H1 (cell line): ENCODE measurements around the gene SYNDIG1. TPM values are rescaled to one million over a fixed set of nuclear protein-coding genes. Genes with fewer than 3 reads are reported as not detected.
A peak's percentile ranks its signal among the peaks of the same experiment; 100 is the strongest.

Experiments
- CTCF ChIA-PET: fragments of 300-600 bp; sonication (Branson Sonifier 250); formaldehyde crosslinking; loops from one replicate; lab custom pipeline; 2021; ENCODE audit not compliant: partially characterized antibody; lab: Charles Lee
- POLR2A ChIA-PET: fragments of 300-600 bp; sonication (Branson Sonifier 250); formaldehyde crosslinking; loops from one replicate; lab custom pipeline; 2021; ENCODE audit warnings: inconsistent platforms; ENCODE audit not compliant: partially characterized antibody; lab: Charles Lee
- DNase-seq, 2 experiments: peaks; one replicate each; pipeline versions ENCODE4 v3.0.0 to v3.0.0-alpha.2; 2010 to 2022; ENCODE audit warnings: low spot score in 2 of 2, low read depth in 1 of 2, mixed read lengths in 1 of 2
- FAIRE-seq: peaks from 2 replicates; lab custom pipeline; 2011; peaks lifted over from hg19 to GRCh38; lab: Jason Lieb, UNC
- H2AFZ ChIP-seq: 2 replicates; pipeline ENCODE4 v1.8.1; 2012; ENCODE audit warnings: low read length, inconsistent platforms
- H2AK5ac ChIP-seq: 2 replicates; pipeline ENCODE4 v1.6.1; 2013; ENCODE audit warnings: low read depth, low read length
- H2BK120ac ChIP-seq: replicated peaks from 2 replicates; pipeline ENCODE3; 2013; ENCODE audit warnings: low read depth, low read length, inconsistent platforms
- H2BK12ac ChIP-seq: 2 replicates; pipeline ENCODE4 v1.6.1; 2013; ENCODE audit warnings: low read depth, low read length
- H2BK15ac ChIP-seq: 2 replicates; pipeline ENCODE4 v1.6.1; 2013; ENCODE audit warnings: low read length
- H2BK20ac ChIP-seq: 2 replicates; pipeline ENCODE4 v1.6.1; 2013; ENCODE audit warnings: low read length
- H2BK5ac ChIP-seq: 2 replicates; pipeline ENCODE4 v1.6.1; 2013; ENCODE audit warnings: low read depth, low read length
- H3K14ac ChIP-seq: 2 replicates; pipeline ENCODE4 v1.6.1; 2013; ENCODE audit warnings: inconsistent platforms; ENCODE audit not compliant: insufficient read length
- H3K18ac ChIP-seq: 2 replicates; pipeline ENCODE4 v1.6.1; 2013; ENCODE audit warnings: low read length; ENCODE audit errors: extremely low read depth
- H3K23ac ChIP-seq: 2 replicates; pipeline ENCODE4 v1.6.1; 2013; ENCODE audit warnings: inconsistent platforms; ENCODE audit not compliant: insufficient read length
- H3K23me2 ChIP-seq: 2 replicates; pipeline ENCODE4 v1.6.1; 2013; ENCODE audit warnings: low read depth, low read length
- H3K27ac ChIP-seq: 2 replicates; pipeline ENCODE4 v1.6.1; 2011; ENCODE audit warnings: low read depth, low read length, inconsistent platforms
- H3K27me3 ChIP-seq, 4 experiments: replicated peaks in 1 of 4; 1 replicate in 1 of 4; 2 replicates in 3 of 4; pipeline versions ENCODE4 v1.6.1 to v1.8.1; 2011 to 2013; ENCODE audit warnings: low read length in 3 of 4, mild to moderate bottlenecking in 3 of 4, inconsistent platforms in 2 of 4, mixed read lengths in 2 of 4, moderate library complexity in 1 of 4; ENCODE audit not compliant: control insufficient read depth in 3 of 4, insufficient read depth in 3 of 4; ENCODE audit errors: extremely low read depth in 1 of 4
- H3K36me3 ChIP-seq, 4 experiments: 2 replicates each; pipeline versions ENCODE4 v1.6.1 to v1.8.1; 2011 to 2013; ENCODE audit warnings: mild to moderate bottlenecking in 4 of 4, low read length in 3 of 4, moderate library complexity in 2 of 4, control low read depth in 1 of 4, inconsistent platforms in 1 of 4; ENCODE audit not compliant: insufficient read depth in 4 of 4, control insufficient read depth in 2 of 4
- H3K4ac ChIP-seq: replicated peaks from 2 replicates; pipeline ENCODE3; 2013; ENCODE audit warnings: low read length, low read depth, mixed read lengths, inconsistent platforms; ENCODE audit not compliant: insufficient read length
- H3K4me1 ChIP-seq, 4 experiments: replicated peaks in 1 of 4; 1 replicate in 1 of 4; 2 replicates in 3 of 4; pipeline versions ENCODE4 v1.6.1 to v1.8.1; 2011 to 2013; ENCODE audit warnings: low read length in 3 of 4, inconsistent platforms in 2 of 4, mixed read lengths in 1 of 4; ENCODE audit not compliant: insufficient read depth in 4 of 4, control insufficient read depth in 3 of 4
- H3K4me2 ChIP-seq, 2 experiments: 2 replicates each; pipeline versions ENCODE4 v1.6.1 to v1.8.1; 2011 to 2013; ENCODE audit warnings: low read depth in 2 of 2, low read length in 2 of 2, control low read depth in 1 of 2, inconsistent platforms in 1 of 2, mild to moderate bottlenecking in 1 of 2; ENCODE audit not compliant: insufficient read depth in 1 of 2
- H3K4me3 ChIP-seq, 4 experiments: fragments of 200-600, 300-600 bp in 1 of 4; sonication (generic), shearing (Covaris generic), sonication (Bioruptor Twin) in 1 of 4; 2 replicates each; pipeline versions ENCODE4 v1.5.1 to v1.8.1; 2011 to 2016; ENCODE audit warnings: low read length in 4 of 4, low read depth in 3 of 4, control low read depth in 2 of 4, inconsistent platforms in 2 of 4, mild to moderate bottlenecking in 2 of 4, mixed read lengths in 1 of 4, moderate library complexity in 1 of 4; ENCODE audit not compliant: insufficient read depth in 2 of 4; ENCODE audit errors: extremely low read depth in 1 of 4
- H3K56ac ChIP-seq: replicated peaks from 2 replicates; pipeline ENCODE3; 2013; ENCODE audit warnings: low read depth, mild to moderate bottlenecking, mixed read lengths, low read length, inconsistent platforms; ENCODE audit not compliant: insufficient read length
- H3K79me1 ChIP-seq: 2 replicates; pipeline ENCODE4 v1.6.1; 2013; ENCODE audit warnings: low read depth, low read length, control low read depth
- H3K79me2 ChIP-seq, 2 experiments: 2 replicates each; pipeline versions ENCODE4 v1.6.1 to v1.8.1; 2012 to 2013; ENCODE audit warnings: low read length in 2 of 2, mild to moderate bottlenecking in 2 of 2, inconsistent platforms in 1 of 2; ENCODE audit not compliant: insufficient read depth in 2 of 2, control insufficient read depth in 1 of 2
- H3K9ac ChIP-seq, 4 experiments: replicated peaks in 1 of 4; 1 replicate in 1 of 4; 2 replicates in 3 of 4; pipeline versions ENCODE4 v1.6.1 to v1.8.1; 2011 to 2013; ENCODE audit warnings: low read depth in 3 of 4, low read length in 3 of 4, control low read depth in 2 of 4, mild to moderate bottlenecking in 2 of 4, moderate library complexity in 2 of 4, inconsistent platforms in 1 of 4; ENCODE audit errors: extremely low read depth in 1 of 4
- H3K9me3 ChIP-seq, 2 experiments: 2 replicates each; pipeline versions ENCODE4 v1.6.1 to v1.8.1; 2012 to 2013; ENCODE audit warnings: mild to moderate bottlenecking in 2 of 2, moderate library complexity in 2 of 2, control low read depth in 1 of 2, inconsistent platforms in 1 of 2, low read depth in 1 of 2, low read length in 1 of 2, mixed read lengths in 1 of 2; ENCODE audit not compliant: insufficient read depth in 2 of 2
- H4K20me1 ChIP-seq, 2 experiments: replicated peaks in 1 of 2; 2 replicates each; pipeline versions ENCODE3 to v1.8.1; 2011 to 2013; ENCODE audit warnings: inconsistent platforms in 2 of 2, low read length in 2 of 2, mild to moderate bottlenecking in 1 of 2; ENCODE audit not compliant: insufficient read depth in 2 of 2, control insufficient read depth in 1 of 2
- H4K5ac ChIP-seq: 2 replicates; pipeline ENCODE4 v1.6.1; 2013; ENCODE audit warnings: low read length, low read depth, mixed read lengths, inconsistent platforms; ENCODE audit not compliant: insufficient read length
- H4K8ac ChIP-seq: 2 replicates; pipeline ENCODE4 v1.8.0; 2013; ENCODE audit warnings: mild to moderate bottlenecking, moderate library complexity, low read length, inconsistent platforms; ENCODE audit not compliant: insufficient read depth; ENCODE audit errors: extremely low read depth
- H4K91ac ChIP-seq: replicated peaks from 2 replicates; pipeline ENCODE3; 2013; ENCODE audit warnings: low read length, mixed read lengths, inconsistent platforms; ENCODE audit not compliant: insufficient read length
- SIX5 ChIP-seq: IDR thresholded peaks from 2 replicates; pipeline ENCODE4 v1.6.1; 2011; ENCODE audit warnings: mild to moderate bottlenecking, low read depth, low read length
- SUZ12 ChIP-seq: fragments of 200-600 bp; sonication (generic); IDR thresholded peaks from 2 replicates; pipeline ENCODE4 v1.6.1; 2012; ENCODE audit warnings: mild to moderate bottlenecking, inconsistent platforms, low read length, moderate library complexity, mixed read lengths
- ZNF274 ChIP-seq: IDR thresholded peaks from 2 replicates; pipeline ENCODE4 v1.7.0; 2012; ENCODE audit warnings: low read length, borderline replicate concordance; ENCODE audit errors: extremely low read depth
- WGBS, 2 experiments: shearing (Covaris generic) in 1 of 2; methylation state at CpG; one replicate each; pipeline versions ENCODE4 v1.1.6 to v1.1.7; 2013 to 2015; ENCODE audit warnings: low lambda C conversion rate in 2 of 2, mixed read lengths in 2 of 2, inconsistent platforms in 1 of 2, low coverage in 1 of 2, missing lambda C conversion rate in 1 of 2; ENCODE audit not compliant: insufficient replicate concordance in 2 of 2, insufficient coverage in 1 of 2, insufficient read length in 1 of 2; ENCODE audit errors: extremely low coverage in 1 of 2, missing lambda C conversion rate in 1 of 2; 5-methylcytosine and 5-hydroxymethylcytosine counted together
- polyA plus RNA-seq, 7 experiments: library from polyadenylated mRNA; depleted of rRNA in 3 of 7; stranded (reverse) in 5 of 7; unstranded in 2 of 7; fragments of >200 nt in 5 of 7; fragments of 200-250 nt in 2 of 7; gene quantifications; 1 replicate in 5 of 7; 2 replicates in 1 of 7; 4 replicates in 1 of 7; pipeline versions ENCODE4 v1.2.1 to v1.2.3, GENCODE V29; 2011 to 2013; ENCODE audit warnings: missing spikeins in 2 of 7, mixed read lengths in 2 of 7
- total RNA-seq: library from RNA; stranded (reverse); fragmentation: NEBNext Ultra II Directional; extraction: Animal tissue kit (Norgen Biotek cat#: 25700); gene quantifications from 2 replicates; pipeline ENCODE4 v1.2.1, GENCODE V29; 2021

SYNDIG1 gene
- total and polyA plus RNA-seq, 2 of the 8 experiments (the other 6 are each of a cell fraction or from before 2014, with no cell fraction given), result 6.5 to 7.8 TPM

DNA sequence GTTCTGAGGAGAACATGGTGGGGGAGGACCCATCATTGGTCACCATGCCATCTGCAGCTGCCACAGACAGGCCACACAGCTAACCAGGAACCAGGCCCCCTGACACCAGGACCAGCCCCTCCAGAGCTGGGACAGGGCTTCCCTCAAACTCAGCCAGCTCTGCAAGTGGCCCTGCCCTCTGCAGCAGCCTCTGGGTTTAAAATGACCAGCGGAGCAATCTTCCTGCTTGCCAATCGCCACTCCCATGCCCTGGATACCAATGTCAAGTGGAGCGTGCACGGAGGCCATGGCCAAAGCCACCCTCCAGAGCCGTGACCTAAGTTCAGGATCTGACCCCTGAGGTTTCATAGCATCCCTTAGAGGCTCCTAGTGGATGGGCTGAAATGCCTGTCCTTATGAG lies 199.4 kb downstream of the SYNDIG1 start:
- Histone ChIP-seq H3K4me3 (no peak overlapping the region), H3K79me1 (no peaks in the 10 kb centered on the region), H3K36me3 (no peaks in the 10 kb centered on the region), H3K9ac (no peak overlapping the region), H2BK15ac (no peak overlapping the region), H3K4me2 (no peak overlapping the region), H2AK5ac (no peak overlapping the region), H4K8ac (peak overlapping the region; percentile 29; the same call in 1 of the 2 replicates), H3K23me2 (no peaks in the 10 kb centered on the region), H4K5ac (no peak overlapping the region), H4K91ac (no peak overlapping the region), H3K27me3 (no peaks in the 10 kb centered on the region), H3K18ac (no peak overlapping the region), H2BK120ac (no peak overlapping the region), H4K20me1 (peaks cover 0 to 2% of the 10 kb centered on the region in 2 experiments), H3K4ac (no peak overlapping the region), H3K79me2 (no peaks in the 10 kb centered on the region), H2BK12ac (0 out of 2 replicates have a peak overlapping the region, but pooled peaks have one; percentile 39), H3K9me3 (no peaks in the 10 kb centered on the region), H2BK5ac (no peak overlapping the region), H3K14ac (no peak overlapping the region), H3K56ac (no peak overlapping the region), H3K27ac (no peak overlapping the region), H2BK20ac (no peak overlapping the region), H3K23ac (no peak overlapping the region), H3K4me1 (no peaks in the 10 kb centered on the region; a peak in 1 of 7 replicates), H2AFZ (no peak overlapping the region)
- DNase-seq, result no peak
- CTCF ChIA-PET, result no interaction called here
- POLR2A ChIA-PET, result no interaction called here
- 94% methylated on average over 5 of the region's 5 CpGs; no CpG with 5 or more reads in 1 of the 2 experiments for WGBS, 2 experiments
- no peak for FAIRE-seq
- TF ChIP-seq SIX5 (no peak), SUZ12 (no peak), ZNF274 (no peak)
